T-helper 22 cell (primary cell): Measurements from ENCODE around the gene CACNA1A.
"Not testable (repeated sequence)": the region's sequence is repeated elsewhere in the genome, so short reads cannot be mapped to it uniquely, and the experiment has no call there.

ENCODE experiments used
- DNase-seq: peaks from one replicate; pipeline ENCODE4 v3.0.0-alpha.2; 2020; ENCODE audit warnings: low read depth

Gene CACNA1A

GRCh38 chr19:13427273-13428051 lies 78.8 kb downstream of the CACNA1A start:
- no peak for DNase-seq

GRCh38 chr19:13425875-13426274 lies 80.4 kb downstream of the CACNA1A start:
- not testable (repeated sequence) for DNase-seq

DNA sequence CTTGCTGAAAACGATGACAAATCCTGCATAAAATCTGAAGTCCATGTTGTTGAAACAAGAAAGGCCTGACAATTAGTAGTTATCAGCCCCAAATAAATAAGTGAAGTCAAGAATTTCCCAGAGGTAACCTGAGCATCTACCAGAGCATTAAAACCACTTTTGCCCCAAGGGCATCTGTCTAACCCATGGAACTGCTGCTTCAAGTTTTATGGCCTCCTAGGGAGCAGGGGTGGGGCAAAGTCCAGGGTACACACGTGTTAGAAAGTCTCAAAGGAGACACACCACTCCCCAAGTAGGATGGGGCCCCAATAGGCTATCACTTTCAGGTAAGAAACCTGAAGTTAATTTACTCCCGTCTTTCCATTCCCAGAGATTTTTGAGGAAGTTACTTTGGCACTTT lies 81.1 kb downstream of the CACNA1A start:
- no peak for DNase-seq

DNA sequence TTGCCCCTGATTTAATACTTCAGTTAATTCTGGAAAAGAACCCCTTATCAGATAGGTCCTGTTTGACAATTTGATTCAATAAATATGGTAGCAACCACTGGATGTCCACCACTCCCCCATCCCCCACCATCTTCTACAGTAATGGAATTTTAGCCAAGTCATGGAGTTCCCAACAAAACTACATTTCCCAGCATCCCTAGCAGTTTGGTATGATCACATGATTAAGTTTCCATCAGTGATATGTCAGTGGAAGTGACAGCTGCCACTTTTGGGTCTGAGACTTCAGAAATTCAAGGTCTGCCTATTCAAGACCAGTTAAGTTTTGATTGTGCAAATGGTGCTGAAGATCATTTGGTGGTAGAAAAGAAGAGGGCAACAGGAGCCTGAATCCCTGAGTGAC lies 85.5 kb downstream of the CACNA1A start:
- DNase-seq: no peak

- DNase-seq: no peak
These were observed 89.2 kb downstream of the CACNA1A start for GRCh38 chr19:13417054-13417453.

DNA sequence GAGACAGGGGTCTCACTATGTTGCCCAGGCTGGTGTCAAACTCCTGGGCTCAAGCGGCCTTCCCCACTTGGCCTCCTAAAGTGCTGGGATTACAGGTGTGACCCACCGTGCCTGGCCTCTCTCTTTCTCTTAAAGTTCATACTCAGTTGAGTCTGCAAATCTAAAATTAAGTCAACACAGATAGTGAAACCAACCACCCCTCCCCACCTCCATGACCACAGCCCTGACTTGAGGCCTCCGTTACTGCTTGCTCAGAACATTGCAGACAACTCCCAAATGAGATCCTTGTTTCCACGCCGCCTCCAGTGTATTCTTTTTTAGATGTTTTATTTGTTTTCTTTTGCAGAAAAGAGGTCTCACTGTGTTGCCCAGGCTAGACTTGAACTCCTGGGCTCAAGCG lies 94.4 kb downstream of the CACNA1A start:
- DNase-seq: no peak

DNA sequence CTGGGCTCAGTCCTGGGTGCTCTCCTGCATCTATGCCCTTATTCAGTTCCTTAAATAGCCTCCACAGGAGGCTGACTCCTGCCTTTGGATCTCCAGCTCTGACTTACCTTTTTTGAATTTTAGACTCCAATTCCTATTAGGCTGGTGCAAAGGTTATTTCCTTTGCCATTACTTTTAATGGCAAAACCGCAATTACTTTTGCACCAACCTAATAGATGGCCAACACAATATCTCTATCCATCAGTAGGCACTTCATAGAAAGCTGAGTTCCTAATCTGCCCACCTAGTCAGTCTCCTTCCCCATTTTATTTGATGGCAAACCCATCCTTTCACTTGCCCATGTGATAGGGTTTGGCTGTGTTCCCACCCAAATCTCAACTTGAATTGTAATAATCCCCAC lies 95.3 kb downstream of the CACNA1A start:
- no peak for DNase-seq

DNA sequence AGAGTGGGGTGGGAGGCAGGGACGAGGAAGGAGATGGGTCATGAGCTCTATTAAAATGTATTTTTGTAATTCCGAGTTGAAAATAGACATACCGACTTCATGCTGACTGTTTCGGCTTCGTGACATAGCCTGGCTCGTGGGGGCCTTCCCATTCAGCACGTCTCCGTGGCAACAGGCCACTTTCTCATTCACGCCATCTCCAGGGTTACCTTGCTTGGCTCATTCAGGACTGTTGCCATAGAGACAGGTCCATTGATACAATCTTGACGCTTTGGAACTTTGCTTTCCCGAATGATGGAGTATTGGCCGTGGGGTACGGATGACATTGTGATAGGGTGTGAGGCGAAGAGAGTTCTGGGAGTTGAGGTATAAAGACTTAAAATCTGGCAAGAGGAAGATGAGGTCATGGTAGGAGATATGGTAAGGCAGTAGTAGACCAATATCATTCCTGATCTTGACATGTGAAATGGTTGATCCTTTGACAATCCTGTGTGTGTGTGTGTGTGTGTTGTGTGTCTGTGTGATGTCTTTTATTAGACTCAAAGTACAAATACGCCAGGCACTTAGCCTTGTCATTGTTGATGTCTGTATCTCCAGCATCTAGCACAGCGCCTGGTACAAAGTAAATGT lies 97.3 kb downstream of the CACNA1A start:
- DNase-seq: no peak

DNA sequence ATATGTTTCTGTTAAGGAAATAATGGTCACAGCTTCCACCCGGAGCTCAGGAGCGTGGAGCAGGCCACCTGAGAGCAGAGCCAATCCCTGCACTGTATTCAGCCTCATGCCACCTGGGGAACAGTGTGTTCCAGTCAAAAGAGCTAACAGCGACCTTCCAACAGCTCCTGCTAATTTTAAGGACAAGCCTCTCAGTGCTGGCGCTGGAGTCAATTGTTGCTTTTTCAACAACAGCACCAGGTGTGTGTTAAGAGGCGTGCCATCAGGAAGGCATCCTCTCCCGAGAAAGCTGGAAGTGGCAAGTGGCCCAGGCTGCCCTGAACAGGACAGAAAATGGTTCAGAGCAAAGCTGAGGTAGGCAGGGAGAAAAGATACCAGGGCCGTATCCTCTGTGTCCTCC lies 102.0 kb downstream of the CACNA1A start:
- no peak for DNase-seq

- DNase-seq: no peak
These were observed 104.9 kb downstream of the CACNA1A start for GRCh38 chr19:13401388-13401787.

- DNase-seq: no peak
These were observed 106.0 kb downstream of the CACNA1A start for GRCh38 chr19:13400296-13400695.

DNA sequence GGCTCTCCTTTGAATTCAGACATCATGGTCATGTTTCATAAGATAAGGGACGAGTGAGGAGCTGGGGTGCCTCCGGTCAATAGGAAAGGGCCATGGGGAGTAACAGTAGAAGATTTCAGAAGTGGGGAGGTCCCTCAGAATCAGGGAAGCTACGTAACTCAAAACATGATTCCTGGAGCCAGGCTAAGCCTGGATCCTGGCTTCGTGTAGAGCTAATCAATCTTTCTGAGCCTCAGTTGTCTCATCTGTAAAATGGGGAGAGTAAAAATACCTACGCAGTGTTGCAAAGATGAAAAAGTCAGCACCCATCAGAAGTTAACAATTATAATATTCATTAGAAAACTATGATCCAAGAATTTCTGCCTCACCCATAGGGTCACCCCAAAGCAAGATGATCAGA lies 106.5 kb downstream of the CACNA1A start:
- DNase-seq: no peak

- DNase-seq: no peak
These were observed 107.2 kb downstream of the CACNA1A start for GRCh38 chr19:13398780-13399726.

DNA sequence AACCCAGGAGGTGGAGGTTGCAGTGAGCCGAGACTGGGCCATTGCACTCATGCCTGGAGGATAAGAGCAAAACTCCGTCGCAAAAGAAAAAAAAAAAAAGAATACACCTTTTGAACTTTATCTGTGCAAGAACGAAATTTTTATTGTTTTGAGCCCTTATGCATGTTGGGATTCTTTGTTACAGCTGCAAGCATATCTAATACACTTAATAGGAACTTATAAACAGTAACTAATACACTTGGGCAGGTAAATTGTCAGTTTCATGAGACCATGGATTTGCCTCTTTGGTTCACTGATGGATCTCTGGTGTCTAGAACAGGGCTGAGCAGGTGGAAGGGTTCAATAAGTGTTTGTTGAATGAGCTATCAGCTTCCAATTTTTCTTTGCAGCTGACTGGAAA lies 108.1 kb downstream of the CACNA1A start:
- DNase-seq: no peak

- DNase-seq: no peak
These were observed 109.8 kb downstream of the CACNA1A start for GRCh38 chr19:13396250-13397080.

GRCh38 chr19:13382633-13382938 lies 123.7 kb downstream of the CACNA1A start:
- no peak for DNase-seq

DNA sequence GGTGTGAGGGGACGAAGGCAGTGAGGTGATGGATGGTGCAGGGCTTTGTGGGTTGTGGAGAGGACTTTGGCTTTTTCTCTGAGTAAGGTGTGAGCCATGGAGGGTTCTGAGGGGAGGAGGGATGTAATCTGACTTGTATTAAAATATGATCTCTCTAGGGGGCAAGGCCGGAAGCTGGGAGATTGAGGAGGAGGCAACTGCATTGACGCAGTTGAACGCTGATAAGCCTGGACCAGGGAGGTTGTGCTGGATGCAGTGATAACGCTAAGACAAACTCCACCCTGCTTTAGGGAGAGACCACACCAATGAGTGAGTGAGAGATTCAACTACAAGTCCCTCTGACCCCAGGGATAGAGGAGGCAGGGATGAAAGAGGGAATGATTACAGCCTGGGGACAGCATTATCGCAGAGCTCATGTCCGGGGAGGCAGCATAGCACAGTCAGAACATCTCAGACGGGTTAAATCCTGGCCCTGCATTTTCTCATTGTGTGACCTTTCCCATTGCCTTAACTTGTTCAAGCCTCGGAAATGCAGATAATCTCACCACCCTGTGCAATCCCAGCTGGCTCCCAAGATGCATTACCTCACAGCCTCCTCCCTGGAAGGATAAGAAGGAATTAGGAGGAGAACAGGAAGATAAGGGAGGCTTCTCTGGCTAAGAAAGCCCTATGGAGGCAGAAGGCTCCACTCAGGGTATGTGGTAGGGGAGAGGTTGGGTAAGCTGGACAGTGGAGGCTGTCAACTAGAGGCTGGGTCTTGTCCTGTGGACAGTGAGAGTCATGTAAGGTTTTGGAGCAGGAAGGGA lies 124.2 kb downstream of the CACNA1A start:
- no peak for DNase-seq

DNA sequence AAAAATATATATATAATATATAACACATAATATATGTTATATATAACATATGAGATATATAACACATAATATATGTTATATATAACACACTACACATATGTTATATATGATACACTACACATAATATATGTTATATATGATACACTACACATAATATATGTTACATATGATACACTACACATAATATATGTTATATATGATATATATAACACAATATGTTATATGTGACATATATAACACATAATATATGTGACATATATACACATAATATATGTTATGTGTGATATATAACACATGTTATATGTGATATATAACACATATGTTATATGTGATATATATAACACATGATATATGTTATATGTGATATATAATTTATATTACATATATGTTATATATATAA lies 129.7 kb downstream of the CACNA1A start:
- DNase-seq: no peak

- DNase-seq: no peak
These were observed 132.7 kb downstream of the CACNA1A start for GRCh38 chr19:13373599-13373998.

- DNase-seq: no peak
These were observed 135.3 kb downstream of the CACNA1A start for GRCh38 chr19:13370948-13371347.

DNA sequence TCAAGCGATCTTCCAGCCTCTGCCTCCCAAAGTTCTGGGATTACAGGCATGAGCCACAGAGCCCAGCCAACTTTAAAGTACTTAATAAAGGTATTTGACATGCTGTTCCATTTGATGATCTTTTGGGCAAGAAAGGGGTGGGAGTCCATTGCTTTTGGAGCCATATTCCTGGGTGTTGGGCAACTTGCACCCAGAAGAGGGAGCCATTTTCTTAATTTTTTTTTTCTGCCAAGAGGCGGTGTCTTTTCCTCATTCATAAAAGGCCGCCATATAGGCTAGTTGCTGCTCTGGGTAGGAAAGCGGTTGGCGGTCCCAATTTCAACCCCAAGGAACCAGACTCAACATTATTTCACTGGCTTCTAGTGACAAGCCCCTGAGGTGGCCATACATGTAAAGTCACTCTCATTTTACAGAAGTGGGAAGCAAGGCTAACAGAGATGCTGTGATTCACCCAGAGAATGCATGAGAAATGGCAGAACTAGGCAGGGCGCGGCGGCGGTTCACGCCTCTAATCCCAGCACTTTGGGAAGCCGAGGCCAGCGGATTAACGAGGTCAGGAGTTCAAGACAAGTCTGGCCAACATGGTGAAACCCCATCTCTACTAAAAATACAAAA lies 139.6 kb downstream of the CACNA1A start:
- no peak for DNase-seq
